PC-9 (cell line): ENCODE results near the gene MAML3. TPM values are rescaled to one million over a fixed set of nuclear protein-coding genes. Genes with fewer than 3 reads are reported as not detected.

Source experiments
- BruUV-seq: library from RNA; stranded (reverse); fragments of 400-500 nt; replicated peaks from 2 replicates; lab custom pipeline; 2021; lab: Mats Ljungman, UMichigan
- CTCF ChIA-PET: fragments of 300-600 bp; sonication (Branson Sonifier 250); formaldehyde crosslinking; loops from one replicate; lab custom pipeline; 2022; ENCODE audit warnings: antibody characterized with exemption; lab: Charles Lee
- POLR2A ChIA-PET: fragments of 300-600 bp; sonication (Branson Sonifier 250); formaldehyde crosslinking; loops from one replicate; lab custom pipeline; 2022; ENCODE audit warnings: antibody characterized with exemption; ENCODE audit not compliant: unreplicated experiment; lab: Charles Lee
- DNase-seq, 2 experiments: peaks; one replicate each; pipeline versions ENCODE4 v3.0.0 to v3.0.0-alpha.2; 2015 to 2022; ENCODE audit warnings: mixed read lengths in 1 of 2
- H2AFZ ChIP-seq: fragments of 200-600 bp; sonication (generic); 2 replicates; pipeline ENCODE4 v1.8.1; 2017; ENCODE audit warnings: antibody characterized with exemption
- H3F3A ChIP-seq: fragments of 200-600 bp; sonication (generic); 2 replicates; pipeline ENCODE4 v1.8.1; 2017; ENCODE audit warnings: antibody characterized with exemption, mild to moderate bottlenecking, low read depth; ENCODE audit not compliant: insufficient read depth
- H3K27ac ChIP-seq: fragments of 200-600 bp; sonication (generic); 2 replicates; pipeline ENCODE4 v1.6.1; 2016; ENCODE audit warnings: mixed run types
- H3K27me3 ChIP-seq: fragments of 200-600 bp; sonication (generic); 2 replicates; pipeline ENCODE4 v1.6.1; 2016; ENCODE audit warnings: low read depth, mixed run types; ENCODE audit not compliant: insufficient read depth
- H3K36me3 ChIP-seq: fragments of 200-600 bp; sonication (generic); 2 replicates; pipeline ENCODE4 v1.6.1; 2016; ENCODE audit warnings: low read depth, mixed run types
- H3K4me1 ChIP-seq: fragments of 200-600 bp; sonication (generic); replicated peaks from 2 replicates; pipeline ENCODE4 v1.6.1; 2016; ENCODE audit warnings: mixed run types; ENCODE audit not compliant: insufficient read depth
- H3K4me2 ChIP-seq: fragments of 200-600 bp; sonication (generic); 2 replicates; pipeline ENCODE4 v1.6.1; 2017; ENCODE audit warnings: mixed run types
- H3K4me3 ChIP-seq: fragments of 200-600 bp; sonication (generic); 2 replicates; pipeline ENCODE4 v1.6.1; 2016; ENCODE audit warnings: mixed run types
- H3K79me2 ChIP-seq: fragments of 200-600 bp; sonication (generic); 2 replicates; pipeline ENCODE4 v1.6.1; 2017; ENCODE audit warnings: low read depth, mixed run types
- H3K9me2 ChIP-seq: fragments of 200-600 bp; sonication (generic); 2 replicates; pipeline ENCODE4 v1.8.1; 2017; ENCODE audit warnings: mild to moderate bottlenecking; ENCODE audit not compliant: insufficient read depth
- H3K9me3 ChIP-seq: fragments of 200-600 bp; sonication (generic); 2 replicates; pipeline ENCODE4 v1.8.1; 2016; ENCODE audit warnings: low read depth; ENCODE audit not compliant: insufficient read depth
- H4K20me1 ChIP-seq: fragments of 200-600 bp; sonication (generic); 2 replicates; pipeline ENCODE4 v1.8.1; 2017; ENCODE audit not compliant: insufficient read depth
- CTCF ChIP-seq: fragments of 200-600 bp; sonication (generic); conservative IDR thresholded peaks from 2 replicates; pipeline ENCODE4 v1.6.1; 2017; ENCODE audit warnings: mixed run types, antibody characterized with exemption, mild to moderate bottlenecking, moderate library complexity
- EZH2 ChIP-seq: fragments of 200-600 bp; sonication (generic); IDR thresholded peaks from 2 replicates; pipeline ENCODE4 v1.8.0; 2017; ENCODE audit warnings: antibody characterized with exemption, low read depth
- intact Hi-C: fragments of 100-400 bp; cut with micrococcal nuclease; formaldehyde crosslinking; loops from one replicate; pipeline ENCODE4 v1.10.0; 2022; ENCODE audit not compliant: unreplicated experiment
- total RNA-seq: library from RNA; stranded (reverse); gene quantifications from 2 replicates; pipeline ENCODE4 v1.2.3, GENCODE V29; 2021

MAML3 gene
- total RNA-seq, 1 experiment from 2014 or later, result 15.2 TPM

GRCh38 chr4:139797287-139797686 lies 356.7 kb downstream of the MAML3 start:
- Histone ChIP-seq H4K20me1 (no peaks in the 10 kb centered on the region), H3K4me2 (no peak overlapping the region), H3K4me1 (no peaks in the 10 kb centered on the region), H3K4me3 (no peak overlapping the region), H3K27ac (no peak overlapping the region), H3F3A (no peaks in the 10 kb centered on the region), H3K9me2 (no peaks in the 10 kb centered on the region), H3K79me2 (no peaks in the 10 kb centered on the region), H2AFZ (no peak overlapping the region), H3K27me3 (no peaks in the 10 kb centered on the region), H3K36me3 (no peaks in the 10 kb centered on the region), H3K9me3 (no peaks in the 10 kb centered on the region)
- TF ChIP-seq EZH2, result no peak
- TF ChIP-seq CTCF, result no peak
- DNase-seq, result no peak
- ChIA-PET POLR2A (no interaction called here), CTCF (no interaction called here)
- no TSS peak for BruUV-seq
- intact Hi-C loops, result no loop called here

- H4K20me1 ChIP-seq, result no peaks in the 10 kb centered on the region
- no peaks in the 10 kb centered on the region for H3K36me3 ChIP-seq
- H3K27me3 ChIP-seq, result no peaks in the 10 kb centered on the region
- no peaks in the 10 kb centered on the region for H3F3A ChIP-seq
- no peaks in the 10 kb centered on the region for H3K9me2 ChIP-seq
- no peaks in the 10 kb centered on the region for H3K9me3 ChIP-seq
- H3K79me2 ChIP-seq, result no peaks in the 10 kb centered on the region
- H3K4me1 ChIP-seq, result no peaks in the 10 kb centered on the region
- no peak overlapping the region for H3K4me2 ChIP-seq
- ChIA-PET CTCF (no interaction called here), POLR2A (no interaction called here)
- no TSS peak for BruUV-seq
- intact Hi-C loops, result no loop called here
- no peak for DNase-seq
- no peak overlapping the region for H2AFZ ChIP-seq
- no peak overlapping the region for H3K27ac ChIP-seq
- TF ChIP-seq CTCF (no peak), EZH2 (no peak)
- H3K4me3 ChIP-seq, result no peak overlapping the region
These were observed 358.3 kb downstream of the MAML3 start for GRCh38 chr4:139795527-139796314.

- no TSS peak for BruUV-seq
- no peaks in the 10 kb centered on the region for H3K9me3 ChIP-seq
- ChIA-PET CTCF (no interaction called here), POLR2A (no interaction called here)
- no peak overlapping the region for H2AFZ ChIP-seq
- H3K9me2 ChIP-seq, result no peaks in the 10 kb centered on the region
- no peaks in the 10 kb centered on the region for H3F3A ChIP-seq
- H3K79me2 ChIP-seq, result no peaks in the 10 kb centered on the region
- H4K20me1 ChIP-seq, result no peaks in the 10 kb centered on the region
- no peaks in the 10 kb centered on the region for H3K4me1 ChIP-seq
- H3K27me3 ChIP-seq, result no peaks in the 10 kb centered on the region
- no peaks in the 10 kb centered on the region for H3K36me3 ChIP-seq
- TF ChIP-seq CTCF (no peak), EZH2 (no peak)
- H3K4me2 ChIP-seq, result no peak overlapping the region
- no peak for DNase-seq
- H3K4me3 ChIP-seq, result no peak overlapping the region
- intact Hi-C loops, result no loop called here
- no peak overlapping the region for H3K27ac ChIP-seq
These were observed 359.6 kb downstream of the MAML3 start for GRCh38 chr4:139794158-139794954.
